Effector CD4-positive, alpha-beta T cell (primary cell): Measurements from ENCODE around the gene ADGRL1.
"Not testable (repeated sequence)": the region's sequence is repeated elsewhere in the genome, so short reads cannot be mapped to it uniquely, and the experiment has no call there.

Experiments used
- DNase-seq: peaks from one replicate; pipeline ENCODE4 v3.0.0-alpha.2; 2020

The ADGRL1 gene

GRCh38 chr19:14188086-14188485 is 17.9 kb downstream of the ADGRL1 start:
- not testable (repeated sequence) for DNase-seq

GRCh38 chr19:14187561-14187960 is 18.4 kb downstream of the ADGRL1 start:
- no peak for DNase-seq

DNA sequence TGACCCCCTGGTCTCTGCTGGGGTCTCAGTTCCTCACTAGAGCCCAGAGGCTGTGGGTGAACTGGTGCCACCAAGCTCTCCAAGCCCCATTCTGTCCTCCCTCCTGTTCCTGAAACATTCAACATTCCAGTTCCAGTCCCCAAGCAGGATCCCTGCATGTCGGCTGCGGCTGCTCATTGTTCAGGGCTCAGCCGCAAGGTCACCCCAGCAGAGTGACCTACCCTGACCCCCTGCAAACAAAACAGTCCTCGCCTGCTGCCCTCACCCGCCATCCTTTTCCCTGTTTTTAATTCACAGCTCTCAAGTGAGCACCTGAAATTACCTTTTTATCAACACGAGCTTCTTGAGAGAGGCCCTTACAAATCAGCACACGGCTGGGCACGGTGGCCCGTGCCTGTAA is 19.3 kb downstream of the ADGRL1 start:
- not testable (repeated sequence) for DNase-seq

DNA sequence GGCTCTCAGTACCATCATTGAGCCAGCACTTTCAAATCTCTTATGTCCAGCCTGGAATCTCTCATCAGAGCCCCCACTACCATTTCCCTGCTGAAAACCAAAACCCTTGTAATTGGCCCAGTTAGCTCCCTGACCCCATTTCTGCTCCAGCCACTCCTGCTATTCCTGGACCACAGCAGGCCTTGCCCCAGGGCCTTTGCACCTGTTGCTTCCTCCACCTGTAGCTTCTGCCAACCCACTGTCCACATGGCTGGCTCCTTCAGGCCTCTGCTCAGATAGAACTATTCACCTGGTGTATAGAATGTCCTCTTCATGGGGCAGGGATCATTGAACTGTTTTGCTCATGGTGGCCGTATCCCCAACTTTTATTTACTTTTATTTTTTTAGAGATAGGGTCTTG is 20.3 kb downstream of the ADGRL1 start:
- not testable (repeated sequence) for DNase-seq

DNA sequence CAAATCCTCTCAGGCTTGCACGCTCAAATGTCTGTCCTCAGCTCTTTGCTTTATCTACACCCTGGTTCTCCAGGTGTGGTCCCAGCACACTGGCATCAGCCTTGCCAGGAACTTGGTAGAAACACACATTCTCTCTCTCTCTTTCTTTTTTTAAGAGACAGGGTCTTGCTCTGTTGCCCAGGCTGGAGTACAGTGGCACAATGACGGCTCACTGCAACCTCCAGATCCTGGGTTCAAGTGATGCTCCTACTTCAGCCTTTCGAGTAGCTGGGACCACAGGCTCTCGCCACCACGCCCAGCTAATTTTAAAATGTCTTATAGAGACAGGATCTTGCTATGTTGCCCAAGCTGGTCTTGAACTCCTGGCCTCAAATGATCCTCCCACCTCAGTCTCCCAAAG is 20.8 kb downstream of the ADGRL1 start:
- DNase-seq: no peak

GRCh38 chr19:14183741-14184350 is 22.1 kb downstream of the ADGRL1 start:
- no peak for DNase-seq

DNA sequence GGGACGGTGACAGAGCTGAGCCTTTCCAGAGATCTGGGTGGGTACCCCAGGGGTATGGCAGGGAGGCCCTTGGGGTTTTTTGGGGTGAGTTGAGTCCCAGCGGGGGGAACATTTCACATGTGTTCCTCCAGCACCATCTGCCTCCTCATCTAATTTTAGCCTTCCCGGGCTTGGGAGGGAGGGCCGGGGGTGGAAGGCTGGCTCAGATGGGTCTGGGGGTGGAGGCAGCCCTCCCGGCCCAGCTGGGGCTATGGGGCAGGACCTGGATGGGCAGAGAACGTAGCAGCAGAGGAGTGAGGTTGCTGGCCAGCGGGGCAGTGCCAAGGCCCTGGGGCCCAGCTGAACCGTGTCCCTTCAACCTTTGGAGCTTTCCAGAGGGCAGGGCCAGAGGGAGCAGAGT is 23.5 kb downstream of the ADGRL1 start:
- DNase-seq: no peak

DNA sequence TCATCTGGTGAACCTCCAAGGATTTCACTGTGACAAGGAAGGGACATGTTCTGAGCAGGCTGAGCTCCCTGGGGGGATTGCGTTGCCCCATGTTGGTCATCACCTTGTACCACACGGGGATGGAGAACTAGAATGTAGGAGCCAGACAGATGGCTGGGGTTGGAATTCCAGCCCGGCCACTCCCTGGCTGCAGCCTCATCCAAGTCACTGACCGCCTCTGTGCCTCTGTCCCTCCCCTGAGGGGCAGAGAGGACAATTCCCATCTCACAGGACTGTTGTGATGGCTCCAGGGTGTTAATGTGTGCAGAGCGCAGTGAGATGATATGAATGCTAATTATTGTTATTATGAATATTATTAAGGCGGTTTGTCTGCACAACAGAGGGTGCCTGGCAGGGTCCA is 24.1 kb downstream of the ADGRL1 start:
- no peak for DNase-seq

DNA sequence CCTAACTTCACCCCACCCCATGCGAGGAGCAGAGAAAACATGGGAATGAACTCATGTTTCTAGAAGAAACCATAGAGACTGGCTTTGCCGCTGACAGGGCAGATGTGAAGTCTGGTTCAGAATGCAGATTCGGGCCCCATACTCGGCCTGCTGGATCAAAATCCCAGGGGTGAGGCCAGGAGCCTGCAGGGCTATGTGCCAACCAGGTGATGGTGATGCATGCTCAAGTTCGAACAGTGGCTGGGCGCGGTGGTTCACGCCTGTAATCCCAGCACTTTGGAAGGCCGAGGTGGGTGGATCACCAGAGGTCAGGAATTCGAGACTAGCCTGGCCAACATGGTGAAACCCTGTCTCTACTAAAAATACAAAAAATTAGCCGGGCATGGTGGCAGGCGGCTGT is 24.8 kb downstream of the ADGRL1 start:
- DNase-seq: not testable (repeated sequence)

DNA sequence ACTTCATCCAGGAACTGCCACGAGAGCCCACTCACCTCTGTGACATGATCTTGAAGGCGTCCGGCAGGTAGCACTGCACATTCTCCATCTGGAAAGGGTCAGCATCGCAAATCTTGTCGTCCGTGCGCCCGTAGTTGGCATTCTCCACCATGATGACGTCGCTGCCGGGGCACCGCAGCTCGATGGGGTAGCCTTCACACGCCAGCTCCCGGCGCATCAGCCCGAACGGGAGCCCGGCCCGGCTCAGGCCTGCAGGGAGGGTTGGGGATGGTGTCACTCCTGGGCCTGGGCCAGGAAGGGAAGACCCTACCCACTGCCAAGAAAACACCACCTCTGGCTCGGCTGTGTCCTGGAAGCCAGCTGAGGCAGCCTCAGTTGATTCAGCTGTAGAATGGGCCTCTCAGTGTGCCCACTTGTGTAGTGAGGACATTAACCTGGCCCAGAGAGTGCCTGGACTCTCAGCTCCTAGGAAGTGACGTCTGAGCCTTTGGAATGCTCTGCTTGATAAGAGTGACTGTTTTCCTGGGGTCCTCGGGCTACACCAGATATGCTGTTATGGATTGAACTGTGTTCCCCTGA is 28.4 kb downstream of the ADGRL1 start:
- DNase-seq: no peak

DNA sequence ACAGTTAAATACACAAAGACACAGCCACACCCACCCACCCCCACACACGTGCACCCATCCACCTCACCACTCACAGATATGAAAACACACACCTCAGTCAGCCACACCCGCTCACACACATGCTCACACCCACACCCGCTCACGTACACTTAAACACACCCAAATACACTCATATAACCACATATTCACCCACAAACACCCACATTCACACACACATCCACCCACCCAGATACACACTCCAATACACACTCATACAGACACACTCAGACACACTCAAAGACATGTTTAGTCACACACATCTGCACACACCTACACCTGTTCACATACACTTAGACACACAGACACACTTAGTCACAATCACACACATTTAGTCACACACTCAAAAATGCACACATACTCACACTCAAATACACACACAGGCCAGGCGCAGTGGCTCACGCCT is 30.6 kb downstream of the ADGRL1 start:
- DNase-seq: no peak

- DNase-seq: no peak
These were observed 31.1 kb downstream of the ADGRL1 start for GRCh38 chr19:14174883-14175282.

DNA sequence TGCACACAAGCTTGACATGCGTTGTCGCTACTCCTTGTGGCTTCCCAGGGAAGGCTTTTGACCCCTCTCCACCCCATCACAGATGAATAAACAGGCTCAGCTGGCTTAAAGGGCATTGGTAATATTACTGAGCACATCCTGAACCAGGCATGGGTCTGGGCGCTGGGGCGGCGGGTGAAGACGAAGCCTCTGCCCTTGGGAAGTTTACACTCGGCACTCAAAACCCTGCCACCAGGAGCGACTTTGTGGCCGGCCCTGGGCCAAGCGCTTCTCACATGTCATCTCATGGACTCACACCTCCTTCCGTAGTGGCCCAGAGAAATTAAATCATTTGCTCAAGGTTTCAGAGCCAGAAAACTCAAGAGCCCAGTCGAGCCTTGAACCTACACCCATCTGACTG is 37.0 kb downstream of the ADGRL1 start:
- no peak for DNase-seq

GRCh38 chr19:14168259-14168972 is 37.6 kb downstream of the ADGRL1 start:
- DNase-seq: no peak

DNA sequence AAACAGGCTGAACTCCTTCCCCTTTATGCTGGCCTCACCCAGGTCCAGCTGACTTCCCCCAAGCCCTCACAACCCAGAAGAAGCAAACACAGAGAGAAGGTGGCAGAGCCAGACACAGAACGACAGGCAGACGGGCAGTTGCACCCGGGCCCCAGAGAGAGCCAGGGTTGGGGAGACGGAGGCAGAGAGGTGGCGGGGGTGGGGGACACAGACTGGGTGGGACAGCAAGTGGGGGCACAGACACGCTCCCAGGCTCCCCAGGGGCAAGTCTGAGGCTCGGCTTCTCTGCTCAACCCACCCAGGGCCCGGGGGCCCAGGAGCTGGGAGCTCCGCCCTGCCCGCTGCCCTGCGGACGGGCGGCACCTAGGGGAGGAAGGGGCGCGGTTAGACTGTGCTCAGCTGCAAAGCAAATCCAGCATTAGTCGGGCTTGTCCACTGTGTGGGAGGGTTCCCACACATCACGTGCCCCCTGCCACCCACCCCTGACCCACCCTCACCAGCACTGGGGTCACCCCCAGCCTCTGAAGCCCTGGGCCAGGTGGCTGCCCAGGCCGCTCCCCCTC is 38.3 kb downstream of the ADGRL1 start:
- DNase-seq: no peak

GRCh38 chr19:14166999-14167575 is 38.9 kb downstream of the ADGRL1 start:
- DNase-seq: no peak

GRCh38 chr19:14165990-14166830 is 39.8 kb downstream of the ADGRL1 start:
- DNase-seq: no peak

GRCh38 chr19:14164724-14165493 is 41.1 kb downstream of the ADGRL1 start:
- no peak for DNase-seq

DNA sequence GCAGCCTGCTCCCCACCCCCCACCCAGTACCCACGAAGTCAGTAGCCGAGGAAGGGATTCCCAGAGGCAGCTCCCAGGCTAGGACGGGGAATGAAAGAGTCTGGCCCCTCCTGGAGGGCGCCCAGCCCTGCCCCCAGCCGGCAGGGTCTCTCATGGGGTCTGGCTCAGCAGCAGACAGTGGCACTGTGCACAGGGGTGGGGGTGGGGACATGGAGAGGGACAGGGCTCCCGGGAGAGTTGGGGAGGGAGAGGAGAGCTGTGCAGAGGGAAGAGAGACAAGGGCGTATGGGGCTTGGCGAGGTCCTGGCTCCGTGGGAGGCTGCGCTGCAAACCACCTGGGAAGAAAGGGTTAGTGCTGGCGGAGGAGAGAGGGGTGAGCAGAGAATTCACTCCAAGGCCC is 41.9 kb downstream of the ADGRL1 start:
- no peak for DNase-seq

- DNase-seq: no peak
These were observed 43.1 kb downstream of the ADGRL1 start for GRCh38 chr19:14162871-14163297.

DNA sequence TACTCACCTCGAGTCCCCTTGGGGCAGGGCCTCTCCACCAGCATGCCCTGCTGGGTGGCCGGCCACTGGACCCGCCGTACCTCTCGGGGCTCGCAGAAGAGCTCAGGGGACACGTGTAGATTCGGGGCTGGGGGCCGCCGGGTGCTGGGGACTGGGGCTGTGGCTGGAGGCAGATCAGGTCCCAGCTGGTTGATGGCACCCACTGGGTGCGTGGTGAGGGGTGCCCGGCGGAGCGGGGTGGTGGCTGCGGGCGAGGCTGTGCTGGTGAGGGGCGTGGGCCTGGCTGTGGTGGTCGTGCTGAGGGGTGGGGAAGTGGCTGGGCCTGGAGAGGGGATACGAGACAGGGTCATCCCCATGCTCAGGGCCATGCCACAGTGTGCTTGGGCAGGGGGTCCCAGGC is 44.7 kb downstream of the ADGRL1 start:
- no peak for DNase-seq
